GM21576 (cell line): ENCODE data around the gene EPB41L1.

Experiments
- ATAC-seq: cut with Tn5 transposase; IDR thresholded peaks from one replicate; pipeline ENCODE4 v1.9.1; 2021; ENCODE audit warnings: mild to moderate bottlenecking, moderate library complexity; ENCODE audit not compliant: unreplicated experiment

The EPB41L1 gene

GRCh38 chr20:36153736-36154699 is 522 bp upstream of the EPB41L1 start:
- ATAC-seq: no peak

DNA sequence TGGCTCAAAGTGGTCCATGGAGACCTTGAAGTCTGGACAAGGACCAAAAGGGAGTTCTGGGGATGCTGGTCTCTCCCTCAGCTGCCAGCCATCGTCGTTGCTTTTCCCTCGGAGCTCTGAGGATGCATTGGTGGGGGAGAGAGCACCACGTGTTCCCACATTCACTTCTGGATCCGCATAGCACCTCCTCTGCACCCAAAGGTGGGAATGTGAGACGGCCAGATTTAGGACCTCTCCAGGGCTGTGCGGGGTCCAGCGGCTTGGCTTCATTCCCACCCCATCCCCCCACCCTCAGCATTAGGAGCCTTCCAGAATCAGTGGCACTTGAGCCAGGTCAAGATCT is 1.1 kb downstream of the EPB41L1 start:
- no peak for ATAC-seq

GRCh38 chr20:36155991-36156390 is 1.5 kb downstream of the EPB41L1 start:
- ATAC-seq: no peak

DNA sequence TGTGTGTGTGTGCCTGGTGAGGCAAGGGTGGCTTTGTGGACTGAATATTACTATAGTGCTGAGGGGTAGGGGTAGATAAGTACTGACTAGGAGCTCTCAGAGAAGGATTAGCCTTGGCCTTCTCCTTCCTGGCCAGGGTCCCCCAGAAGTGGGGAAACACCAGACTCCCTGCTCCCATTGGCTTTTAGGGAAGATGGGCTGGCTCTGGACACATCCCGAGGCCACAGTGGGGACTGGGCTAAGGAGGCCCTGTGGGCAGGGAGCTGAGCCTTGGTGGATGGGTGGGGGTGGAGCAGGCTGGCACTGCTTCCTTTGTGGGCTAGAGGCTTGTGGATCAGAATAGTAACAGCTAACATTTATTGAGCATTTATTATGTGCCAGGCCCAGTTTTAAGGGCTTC is 3.1 kb downstream of the EPB41L1 start:
- no peak for ATAC-seq

GRCh38 chr20:36158160-36158741 is 3.7 kb downstream of the EPB41L1 start:
- ATAC-seq: no peak

DNA sequence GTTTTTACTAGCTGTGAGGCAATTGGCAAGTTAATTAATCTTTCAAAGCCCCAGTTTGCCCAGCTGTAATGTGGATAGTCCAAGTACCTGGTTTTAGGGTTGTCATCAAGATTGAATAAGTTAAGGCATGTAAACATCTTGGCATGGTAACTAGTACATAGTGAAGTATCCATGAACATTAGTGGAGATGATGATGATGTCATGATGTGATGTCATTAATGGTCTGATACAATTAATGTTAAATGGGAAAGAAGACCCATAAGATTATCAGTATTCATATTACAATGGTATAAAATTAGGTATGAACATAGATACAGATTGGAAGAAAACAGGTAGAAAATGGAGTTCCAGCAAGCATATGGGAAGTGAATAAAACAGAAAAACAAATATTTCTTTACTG is 5.3 kb downstream of the EPB41L1 start:
- ATAC-seq: no peak

DNA sequence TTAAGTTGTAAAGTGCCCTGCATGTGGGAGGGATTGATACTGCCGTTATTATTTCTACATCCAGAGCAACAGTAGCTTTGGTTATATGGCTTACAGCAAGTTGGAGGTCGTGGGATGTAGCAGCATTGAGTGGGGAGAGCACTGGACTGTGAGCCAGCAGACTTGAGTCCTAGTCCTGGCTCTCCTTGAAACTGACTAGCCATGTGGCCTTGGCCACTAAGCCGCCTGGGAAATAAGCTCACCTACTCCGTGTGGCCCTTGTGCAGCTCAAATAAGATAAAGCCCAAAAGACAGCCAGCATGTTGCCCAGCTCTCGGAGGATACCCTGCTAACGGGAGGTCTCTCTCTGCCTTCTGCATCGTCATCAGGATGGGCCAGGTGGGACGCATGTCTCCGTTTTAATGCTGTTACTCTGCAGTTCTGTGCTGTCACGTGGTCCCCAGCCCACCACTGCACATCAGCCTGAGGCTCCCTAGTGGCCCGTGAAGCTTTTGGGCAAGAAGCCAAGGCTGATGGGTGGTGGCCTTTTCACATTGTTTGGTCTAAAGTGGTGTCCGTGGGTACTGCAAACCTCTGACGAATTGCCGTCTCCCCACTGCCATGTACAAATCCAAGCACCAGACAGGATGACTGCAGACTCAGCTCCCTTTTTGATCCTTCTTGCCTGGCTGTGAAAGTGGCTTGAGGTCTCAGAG is 7.9 kb downstream of the EPB41L1 start:
- ATAC-seq: no peak

GRCh38 chr20:36167902-36168503 is 13.5 kb downstream of the EPB41L1 start:
- ATAC-seq: no peak

DNA sequence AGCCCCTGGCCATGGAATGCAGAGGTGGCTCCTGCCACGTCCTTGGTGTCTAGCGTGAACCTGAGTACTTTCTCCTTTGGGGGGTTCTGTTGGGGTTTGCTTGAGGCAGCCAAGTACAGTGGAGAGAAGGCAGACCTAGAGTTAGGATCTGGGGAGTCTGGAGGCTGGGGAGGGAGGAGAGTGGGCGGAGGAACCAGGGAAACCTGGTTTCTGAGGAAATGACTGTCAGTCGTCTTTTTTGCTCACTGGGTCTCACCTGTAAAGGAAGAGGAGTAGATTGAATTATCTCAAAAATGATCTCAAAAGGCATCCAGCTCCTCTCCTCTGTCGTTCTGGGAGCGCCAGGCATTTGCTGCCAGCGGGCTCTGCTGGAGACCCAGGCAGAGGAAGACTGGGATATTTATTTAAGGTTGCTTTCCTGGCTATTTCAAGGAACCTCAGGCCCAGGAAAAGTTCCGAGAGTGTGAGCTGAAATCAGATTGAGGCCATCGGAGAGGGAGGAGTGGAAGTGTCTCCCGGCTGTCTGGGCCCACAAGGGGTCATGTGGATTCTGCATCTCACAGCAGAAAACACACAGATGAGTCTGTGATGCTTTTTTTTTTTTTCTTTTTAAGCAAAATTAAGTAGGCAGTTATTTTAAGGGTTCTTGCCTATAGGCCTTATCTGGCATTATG is 16.1 kb downstream of the EPB41L1 start:
- no peak for ATAC-seq

DNA sequence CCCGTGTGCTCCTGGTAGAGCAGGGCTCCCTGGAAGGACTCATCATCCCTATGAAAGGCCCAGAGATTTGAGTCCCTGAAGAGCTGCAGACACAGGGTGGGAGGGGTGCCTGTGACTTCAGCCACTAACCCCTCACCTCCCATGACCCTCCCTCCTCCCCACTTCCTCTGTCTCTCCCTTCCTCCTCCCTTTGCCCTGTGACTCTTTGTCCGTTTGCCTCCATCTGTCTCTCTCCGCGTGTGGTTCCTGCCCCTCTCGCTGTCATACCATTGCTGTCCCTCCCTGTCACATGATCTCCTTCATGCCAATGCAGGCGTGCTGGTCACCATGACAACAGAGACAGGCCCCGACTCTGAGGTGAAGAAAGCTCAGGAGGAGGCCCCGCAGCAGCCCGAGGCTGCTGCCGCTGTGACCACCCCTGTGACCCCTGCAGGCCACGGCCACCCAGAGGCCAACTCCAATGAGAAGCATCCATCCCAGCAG is 19.0 kb downstream of the EPB41L1 start:
- ATAC-seq: no peak

GRCh38 chr20:36175016-36175415 is 20.5 kb downstream of the EPB41L1 start:
- ATAC-seq: no peak

DNA sequence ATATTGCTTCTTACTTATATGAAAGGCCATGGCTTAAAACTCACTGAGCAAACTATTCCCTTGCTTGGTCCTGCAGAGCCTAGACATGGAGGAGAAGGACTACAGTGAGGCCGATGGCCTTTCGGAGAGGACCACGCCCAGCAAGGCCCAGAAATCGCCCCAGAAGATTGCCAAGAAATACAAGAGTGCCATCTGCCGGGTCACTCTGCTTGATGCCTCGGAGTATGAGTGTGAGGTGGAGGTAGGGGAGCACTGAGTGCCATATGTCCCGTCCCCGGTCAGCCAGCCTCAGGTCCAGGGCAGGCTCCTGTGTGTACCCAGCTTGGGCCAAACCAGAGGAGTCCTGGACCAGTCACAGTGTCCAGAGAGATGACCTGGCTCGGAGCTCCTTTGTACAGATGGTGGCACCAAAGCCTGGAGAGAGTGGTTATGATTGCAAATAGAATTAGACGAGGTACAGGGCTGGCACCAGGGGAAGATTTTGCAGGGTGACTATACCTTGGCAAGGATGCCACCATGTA is 21.0 kb downstream of the EPB41L1 start:
- ATAC-seq: no peak

GRCh38 chr20:36177716-36178115 is 23.2 kb downstream of the EPB41L1 start:
- ATAC-seq: no peak

DNA sequence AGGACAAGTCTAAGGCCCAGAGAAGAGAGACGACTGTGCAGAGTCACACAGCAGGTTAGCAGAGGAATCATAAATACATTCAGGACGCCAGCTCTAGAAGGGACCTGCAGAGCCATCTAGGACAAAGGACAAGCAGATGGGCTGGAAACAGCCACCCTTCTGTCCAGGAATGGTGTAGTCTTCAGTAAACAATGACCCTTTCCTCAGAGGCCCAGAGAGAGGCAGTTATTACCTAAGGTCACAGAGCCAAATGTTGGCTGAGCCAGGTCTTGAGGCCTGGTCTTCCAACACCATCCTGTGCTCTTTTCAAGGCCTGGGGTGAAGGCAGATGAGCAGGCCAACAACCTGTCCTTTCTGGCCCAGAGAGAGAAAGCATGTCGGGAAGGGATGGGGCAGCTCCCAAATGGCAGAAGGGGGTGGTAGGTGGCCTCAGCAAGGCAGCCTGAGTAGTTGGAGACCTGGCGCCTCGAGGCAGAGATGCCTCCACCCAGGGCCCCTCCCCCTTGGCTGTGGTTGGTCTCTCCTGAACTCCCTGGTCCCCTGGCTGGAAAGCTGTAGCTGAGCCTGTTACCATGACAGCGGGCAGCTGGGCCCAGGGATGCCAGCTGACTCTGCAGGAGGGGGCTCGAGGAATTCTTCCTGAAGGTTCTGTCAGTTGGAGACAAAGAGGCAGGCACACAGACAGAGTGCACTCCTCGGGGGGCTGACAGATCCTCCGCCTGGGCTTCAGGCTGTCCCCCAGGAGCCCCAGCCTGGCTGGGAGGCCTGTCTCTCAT is 24.8 kb downstream of the EPB41L1 start:
- no peak for ATAC-seq

GRCh38 chr20:36180323-36180722 is 25.8 kb downstream of the EPB41L1 start:
- ATAC-seq: no peak

GRCh38 chr20:36181934-36182603 is 27.5 kb downstream of the EPB41L1 start:
- ATAC-seq: no peak

DNA sequence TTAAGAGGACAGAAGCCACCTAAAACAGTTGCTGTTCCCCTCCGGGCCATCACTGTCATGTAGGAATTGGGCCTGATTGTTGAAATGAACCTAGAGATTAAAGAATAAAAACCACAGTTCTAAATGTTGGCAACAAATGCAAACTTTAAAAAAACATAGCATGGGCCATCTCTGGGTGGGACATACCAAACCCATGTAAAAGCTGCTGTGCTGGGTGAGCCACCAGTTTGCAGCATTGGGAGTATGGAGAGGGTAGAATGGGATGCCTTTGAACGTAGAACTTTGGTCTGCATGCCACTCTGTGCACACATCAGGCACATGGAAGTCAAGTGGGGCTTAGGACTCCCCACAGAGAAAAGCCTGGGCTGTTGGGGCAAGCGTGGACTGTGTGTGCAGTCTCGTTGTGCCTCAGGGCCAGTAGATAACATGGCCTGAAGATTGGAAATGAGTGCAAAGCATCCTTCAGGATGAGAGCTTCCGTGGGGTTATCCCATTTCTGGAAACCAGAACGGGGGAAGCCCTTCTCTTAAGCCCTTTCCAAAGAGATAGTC is 28.1 kb downstream of the EPB41L1 start:
- no peak for ATAC-seq

DNA sequence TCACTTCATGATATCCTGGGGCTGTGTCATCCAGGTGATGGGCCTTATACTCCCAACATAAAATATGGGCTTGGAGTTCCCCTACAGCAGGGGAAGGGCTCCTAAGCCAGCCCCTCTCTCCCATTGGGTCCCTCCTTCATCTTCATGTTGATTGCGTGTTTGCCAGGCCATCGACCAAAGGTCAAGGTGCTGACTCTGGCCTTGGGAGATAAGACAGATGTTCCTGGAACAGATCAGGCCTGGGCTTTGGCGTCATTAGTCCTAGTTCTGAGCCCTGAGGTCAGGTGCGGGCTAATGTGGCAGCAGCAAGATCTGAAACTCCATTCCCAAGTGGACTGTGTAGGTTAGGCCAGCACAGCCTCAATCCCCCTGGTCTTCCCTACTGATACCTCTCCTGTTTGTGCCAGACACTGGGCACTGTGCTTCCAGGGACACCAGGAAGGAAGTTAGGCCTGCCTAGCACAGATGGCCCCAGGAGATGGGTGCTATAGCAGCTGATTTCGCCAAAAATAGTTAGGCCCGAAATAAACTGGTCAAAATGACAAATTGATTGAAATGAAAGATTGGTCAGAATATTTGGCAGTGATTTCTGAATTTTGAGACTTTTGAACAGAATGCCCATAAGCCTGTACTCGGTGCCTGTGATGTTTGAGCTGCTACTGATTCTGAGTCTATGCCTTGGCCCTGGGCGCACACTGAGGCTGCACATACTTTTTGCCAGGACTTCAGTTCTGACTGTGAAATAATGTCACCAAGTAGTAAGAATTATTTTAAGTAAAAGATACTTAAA is 28.8 kb downstream of the EPB41L1 start:
- no peak for ATAC-seq
